NCI-H774 (cell line): ENCODE results near the gene PPME1.

Experiments used
- DNase-seq: peaks from one replicate; lab custom pipeline; 2025; lab: John Stamatoyannopoulos, UW

Gene PPME1

GRCh38 chr11:74282421-74282820, 111.3 kb downstream of the PPME1 start:
- DNase-seq: no peak

- DNase-seq: no peak
These were observed 111.9 kb downstream of the PPME1 start for GRCh38 chr11:74282914-74283371.

- DNase-seq: peak; percentile 35
These were observed 112.6 kb downstream of the PPME1 start for GRCh38 chr11:74283580-74284180.

- no peak for DNase-seq
These were observed 113.4 kb downstream of the PPME1 start for GRCh38 chr11:74284466-74284865.

- no peak for DNase-seq
These were observed 117.1 kb downstream of the PPME1 start for GRCh38 chr11:74288161-74288560.

GRCh38 chr11:74288911-74289310, 117.8 kb downstream of the PPME1 start:
- no peak for DNase-seq

GRCh38 chr11:74297484-74297883, 126.4 kb downstream of the PPME1 start:
- DNase-seq: no peak

GRCh38 chr11:74299015-74299414, 127.9 kb downstream of the PPME1 start:
- DNase-seq: no peak
